Suprapubic skin (tissue), 4 donors: ENCODE measurements around the gene DAP. TPM values are rescaled to one million over a fixed set of nuclear protein-coding genes. Genes with fewer than 3 reads are reported as not detected.

ENCODE experiments used
- DNase-seq, 2 donors: peaks; one replicate each; pipeline ENCODE4 v3.0.0-alpha.2; 2019; ENCODE audit warnings: low spot score in 2 of 2
- H3K27ac ChIP-seq: fragments of 200-600 bp; sonication (generic); one replicate; pipeline ENCODE4 v1.5.1; 2019
- H3K27me3 ChIP-seq: fragments of 200-600 bp; sonication (generic); one replicate; pipeline ENCODE4 v1.5.1; 2019
- H3K36me3 ChIP-seq: fragments of 200-600 bp; sonication (generic); one replicate; pipeline ENCODE4 v1.5.1; 2019
- H3K4me1 ChIP-seq: fragments of 200-600 bp; sonication (generic); one replicate; pipeline ENCODE4 v1.5.1; 2019
- H3K4me3 ChIP-seq: fragments of 200-600 bp; sonication (generic); one replicate; pipeline ENCODE4 v1.5.1; 2019; ENCODE audit warnings: mild to moderate bottlenecking
- H3K9me3 ChIP-seq: fragments of 200-600 bp; sonication (generic); one replicate; pipeline ENCODE4 v1.5.1; 2019
- CTCF ChIP-seq, 2 donors: fragments of 200-600 bp in 1 of 2; fragments of 450-650 bp in 1 of 2; sonication (generic) in 1 of 2; IDR thresholded peaks; one replicate each; pipeline ENCODE4 v1.5.1; 2016 to 2019; ENCODE audit warnings: antibody characterized with exemption in 2 of 2, mild to moderate bottlenecking in 1 of 2, moderate library complexity in 1 of 2
- EP300 ChIP-seq: sonication (generic); formaldehyde crosslinking; IDR thresholded peaks from one replicate; pipeline ENCODE4 v1.6.1; 2017; ENCODE audit warnings: antibody characterized with exemption
- POLR2A ChIP-seq, 2 donors: fragments of 450-650 bp; IDR thresholded peaks; one replicate each; pipeline ENCODE4 v1.6.1; 2017; ENCODE audit warnings: antibody characterized with exemption in 2 of 2, mild to moderate bottlenecking in 2 of 2, moderate library complexity in 2 of 2
- POLR2AphosphoS5 ChIP-seq, 3 donors: sonication (generic); formaldehyde crosslinking; IDR thresholded peaks; one replicate each; pipeline ENCODE4 v1.6.1; 2017; ENCODE audit warnings: antibody characterized with exemption in 3 of 3
- WGBS: methylation state at CpG from one replicate; pipeline ENCODE4 v1.1.5; 2018; 5-methylcytosine and 5-hydroxymethylcytosine counted together
- total RNA-seq, 4 donors: library from RNA; depleted of rRNA; stranded (reverse); fragments of >200 nt; gene quantifications; one replicate each; pipeline ENCODE4 v1.1.0, GENCODE V29; 2016

DAP gene
- total RNA-seq, 4 donors from 2014 or later: 37.8 to 71.7 (median 56.4) TPM

GRCh38 chr5:10731913-10732312 is 29.1 kb downstream of the DAP start:
- no peak overlapping the region for H3K27ac ChIP-seq
- H3K4me3 ChIP-seq: no peak overlapping the region
- H3K36me3 ChIP-seq: no peaks in the 10 kb centered on the region
- TF ChIP-seq CTCF (IDR thresholded peaks at IDR 0.05) (no peak), POLR2AphosphoS5 (IDR thresholded peaks at IDR 0.05) (no peak), POLR2A (IDR thresholded peaks at IDR 0.05) (no peak), EP300 (no peak)
- H3K9me3 ChIP-seq: no peaks in the 10 kb centered on the region
- peaks cover 27% of the 10 kb centered on the region for H3K4me1 ChIP-seq
- 93% methylated on average over 1 of the region's 1 CpG for WGBS
- H3K27me3 ChIP-seq: no peaks in the 10 kb centered on the region
- no peak for DNase-seq

GRCh38 chr5:10730043-10730351 is 31.0 kb downstream of the DAP start:
- no peak overlapping the region for H3K27ac ChIP-seq
- TF ChIP-seq POLR2AphosphoS5 (IDR thresholded peaks at IDR 0.05): no peak
- no peak for TF ChIP-seq CTCF (IDR thresholded peaks at IDR 0.05)
- TF ChIP-seq POLR2A (IDR thresholded peaks at IDR 0.05): no peak
- H3K4me1 ChIP-seq: peaks cover 26% of the 10 kb centered on the region
- no peaks in the 10 kb centered on the region for H3K9me3 ChIP-seq
- no peaks in the 10 kb centered on the region for H3K27me3 ChIP-seq
- no peak for DNase-seq
- no peak overlapping the region for H3K4me3 ChIP-seq
- H3K36me3 ChIP-seq: no peaks in the 10 kb centered on the region
- 84% methylated on average over 4 of the region's 4 CpGs for WGBS

- WGBS: 77% methylated on average over 9 of the region's 9 CpGs
- TF ChIP-seq CTCF (IDR thresholded peaks at IDR 0.05) (no peak), POLR2A (IDR thresholded peaks at IDR 0.05) (no peak), POLR2AphosphoS5 (IDR thresholded peaks at IDR 0.05) (no peak), EP300 (no peak)
Measured at GRCh38 chr5:10729320-10730042, 31.6 kb downstream of the DAP start.

GRCh38 chr5:10728679-10729078 is 32.4 kb downstream of the DAP start:
- no peak overlapping the region for H3K27ac ChIP-seq
- DNase-seq: no peak
- 94% methylated on average over 6 of the region's 6 CpGs for WGBS
- TF ChIP-seq POLR2AphosphoS5 (IDR thresholded peaks at IDR 0.05): no peak
- TF ChIP-seq EP300: no peak
- TF ChIP-seq POLR2A (IDR thresholded peaks at IDR 0.05): no peak
- no peak for TF ChIP-seq CTCF (IDR thresholded peaks at IDR 0.05)
- H3K4me3 ChIP-seq: no peak overlapping the region
- no peaks in the 10 kb centered on the region for H3K27me3 ChIP-seq
- no peaks in the 10 kb centered on the region for H3K36me3 ChIP-seq
- H3K9me3 ChIP-seq: no peaks in the 10 kb centered on the region
- peaks cover 39% of the 10 kb centered on the region for H3K4me1 ChIP-seq

More at GRCh38 chr5:10729320-10730042, 31.6 kb downstream of the DAP start:
- no peaks in the 10 kb centered on the region for H3K9me3 ChIP-seq
- H3K27me3 ChIP-seq: no peaks in the 10 kb centered on the region
- no peak for DNase-seq
- peaks cover 30% of the 10 kb centered on the region for H3K4me1 ChIP-seq
- no peak overlapping the region for H3K4me3 ChIP-seq
- H3K36me3 ChIP-seq: no peaks in the 10 kb centered on the region
- H3K27ac ChIP-seq: no peak overlapping the region

- TF ChIP-seq POLR2AphosphoS5 (IDR thresholded peaks at IDR 0.05) (no peak), EP300 (no peak), CTCF (IDR thresholded peaks at IDR 0.05) (no peak), POLR2A (IDR thresholded peaks at IDR 0.05) (no peak)
- Histone ChIP-seq H3K9me3 (no peaks in the 10 kb centered on the region), H3K36me3 (no peaks in the 10 kb centered on the region), H3K27me3 (no peaks in the 10 kb centered on the region), H3K4me3 (no peak overlapping the region), H3K4me1 (peaks cover 39% of the 10 kb centered on the region), H3K27ac (no peak overlapping the region)
- WGBS: 95% methylated on average over 3 of the region's 3 CpGs
- DNase-seq: no peak
Measured at GRCh38 chr5:10727861-10728260, 33.2 kb downstream of the DAP start.
